ENCODE measurements around the gene ENKUR.

Gene ENKUR, protein sequence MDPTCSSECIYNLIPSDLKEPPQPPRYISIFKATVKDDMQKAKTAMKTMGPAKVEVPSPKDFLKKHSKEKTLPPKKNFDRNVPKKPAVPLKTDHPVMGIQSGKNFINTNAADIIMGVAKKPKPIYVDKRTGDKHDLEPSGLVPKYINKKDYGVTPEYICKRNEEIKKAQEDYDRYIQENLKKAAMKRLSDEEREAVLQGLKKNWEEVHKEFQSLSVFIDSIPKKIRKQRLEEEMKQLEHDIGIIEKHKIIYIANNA
- total RNA-seq: 0.06 to 0.17 reads per million in 2 experiments

DNA sequence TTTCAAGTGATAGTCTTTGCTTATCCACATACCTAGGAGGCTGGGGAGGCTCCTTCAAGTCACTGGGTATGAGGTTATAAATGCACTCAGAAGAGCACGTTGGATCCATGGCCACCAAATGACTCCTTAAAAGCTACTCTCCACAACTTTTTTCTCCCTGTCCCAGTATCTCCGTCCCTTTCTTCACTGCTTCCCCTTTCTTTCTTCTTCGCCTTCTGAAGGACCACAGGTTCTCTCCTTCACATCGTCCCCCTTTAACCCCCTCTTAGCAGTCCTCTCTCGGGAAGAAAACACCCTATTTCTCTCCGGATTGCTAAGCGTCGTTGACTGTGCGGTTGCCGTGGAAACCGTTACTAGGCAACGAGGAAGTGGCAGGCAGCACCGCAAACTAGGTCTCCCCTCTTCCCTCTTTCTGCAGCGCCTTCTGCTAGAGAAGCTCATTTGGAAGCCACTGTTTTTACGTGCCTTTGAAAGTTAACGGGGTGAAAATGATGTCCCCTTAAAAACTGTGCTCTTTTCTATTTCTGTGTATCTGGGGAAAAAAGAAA, at the start of gene ENKUR:
Gene ENKUR (minus strand): TSS at position 331 of the 548 bp plus-strand sequence. CDS start 222 bp downstream, at position 109.
- peak; percentile 93 for DNase-seq (ENCODE audit: low read depth)

DNA sequence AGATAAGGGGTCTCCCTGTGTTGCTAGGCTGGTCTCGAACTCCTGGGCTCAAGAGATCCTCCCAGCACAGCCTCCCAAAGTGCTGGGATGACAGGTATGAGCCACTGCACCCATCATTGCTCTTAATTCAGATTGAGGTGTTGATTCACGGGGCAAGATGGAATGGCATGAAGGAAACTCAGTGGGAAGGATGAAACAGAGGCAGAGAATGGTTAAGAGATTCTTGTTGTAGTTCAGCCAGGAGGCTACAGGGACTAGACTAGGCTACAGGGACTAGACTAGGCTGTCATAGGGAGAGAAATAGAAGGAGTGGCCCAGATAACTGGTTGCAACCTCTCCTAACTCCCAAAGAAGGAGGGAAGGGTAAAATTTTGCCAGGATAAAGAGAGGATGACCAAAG, 48.4 kb upstream of the ENKUR start:
- no peak for DNase-seq (ENCODE audit: low read depth)

DNA sequence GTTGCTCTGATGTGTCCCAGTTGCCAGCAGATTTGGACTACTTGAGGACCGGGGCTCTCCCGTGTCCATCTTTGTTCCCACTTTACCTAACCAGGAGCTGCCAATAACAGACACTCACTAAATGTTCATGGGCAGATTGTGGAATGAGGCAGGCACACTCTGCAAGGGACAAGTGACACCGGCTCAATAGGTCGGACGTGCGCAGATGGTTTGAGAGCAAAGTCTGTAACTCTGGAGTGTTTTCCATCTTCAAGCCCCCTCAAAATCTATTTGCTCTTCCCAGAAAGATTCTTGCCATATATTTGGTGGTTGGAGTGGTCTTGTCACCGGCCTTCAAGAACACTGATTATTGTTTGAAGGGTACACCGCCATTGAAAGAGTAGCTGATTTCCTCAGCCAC, 47.7 kb upstream of the ENKUR start:
- no peak for DNase-seq (ENCODE audit: low read depth)

DNA sequence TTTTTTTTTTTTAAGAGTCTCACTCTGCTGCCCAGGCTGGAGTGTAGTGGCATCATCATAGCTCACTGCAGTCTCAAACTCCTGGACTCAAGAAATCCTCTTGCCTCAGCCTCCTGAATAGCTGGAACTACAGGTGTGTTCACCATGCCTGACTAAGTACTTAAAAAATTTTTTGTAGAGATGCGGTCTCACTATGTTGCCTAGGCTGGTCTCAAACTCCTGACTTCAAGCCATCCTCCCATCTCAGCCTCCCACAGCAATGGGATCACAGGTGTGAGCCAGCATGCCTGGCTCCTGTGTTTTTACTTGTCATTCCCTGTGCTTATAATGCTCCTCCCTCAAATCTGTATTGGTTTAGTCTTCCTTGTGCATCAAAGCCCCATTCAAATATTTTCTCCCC, 47.2 kb upstream of the ENKUR start:
- DNase-seq (ENCODE audit: low read depth): no peak

DNA sequence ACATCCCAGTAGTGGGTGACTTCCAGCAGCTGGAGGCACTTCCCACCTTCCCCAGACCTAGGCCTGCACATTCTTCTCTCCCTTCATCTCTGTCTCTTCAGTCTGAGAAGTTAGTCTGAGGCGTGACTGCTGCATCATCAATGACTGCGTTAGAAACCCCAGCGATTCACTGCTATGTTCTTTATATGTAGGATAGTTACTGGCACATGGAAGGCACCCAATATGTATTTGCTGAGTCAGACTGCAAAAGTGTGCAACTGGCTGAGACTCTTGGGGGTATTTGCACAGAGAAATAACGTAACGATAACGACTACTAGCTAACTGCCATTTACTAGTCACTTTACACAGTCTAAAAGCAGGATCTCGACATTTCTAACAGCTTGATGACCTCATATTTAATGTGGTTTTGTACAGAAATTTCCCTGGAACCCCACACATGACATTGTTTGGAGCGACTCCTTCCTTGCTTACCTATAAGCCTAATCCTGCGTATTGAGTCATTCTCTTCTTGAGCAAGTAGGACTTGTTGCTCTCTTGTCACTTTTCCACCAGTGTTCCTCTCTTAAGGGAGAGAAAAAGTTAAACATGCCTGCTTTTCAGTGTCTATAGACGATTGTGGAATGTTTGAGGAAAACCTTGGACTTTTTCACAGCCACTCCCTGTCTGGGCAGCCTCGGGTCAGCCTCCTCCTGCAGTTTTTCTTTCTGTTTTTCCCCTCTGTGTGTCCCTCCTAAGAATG, 45.9 kb upstream of the ENKUR start:
- no peak for DNase-seq (ENCODE audit: low read depth)

DNA sequence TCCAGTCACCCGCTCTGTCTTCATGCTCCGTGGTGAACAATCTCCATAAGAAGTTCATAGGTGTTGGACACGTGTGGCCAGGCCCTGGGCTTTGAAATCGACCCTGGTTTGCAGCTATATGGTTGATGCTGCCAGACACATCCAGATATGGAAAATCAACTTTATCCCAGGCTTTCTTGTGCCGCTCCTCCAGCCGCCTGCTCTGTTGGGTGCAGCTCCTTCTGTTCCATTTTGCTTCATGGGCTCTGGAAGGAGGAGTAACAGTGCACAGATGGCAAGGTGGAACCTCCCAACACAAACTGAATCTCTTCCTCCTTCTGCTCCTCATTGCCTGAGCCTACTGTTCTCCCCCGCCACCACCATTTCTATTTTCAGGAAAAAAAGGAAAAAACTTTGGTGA, 45.2 kb upstream of the ENKUR start:
- no peak for DNase-seq (ENCODE audit: low read depth)

DNA sequence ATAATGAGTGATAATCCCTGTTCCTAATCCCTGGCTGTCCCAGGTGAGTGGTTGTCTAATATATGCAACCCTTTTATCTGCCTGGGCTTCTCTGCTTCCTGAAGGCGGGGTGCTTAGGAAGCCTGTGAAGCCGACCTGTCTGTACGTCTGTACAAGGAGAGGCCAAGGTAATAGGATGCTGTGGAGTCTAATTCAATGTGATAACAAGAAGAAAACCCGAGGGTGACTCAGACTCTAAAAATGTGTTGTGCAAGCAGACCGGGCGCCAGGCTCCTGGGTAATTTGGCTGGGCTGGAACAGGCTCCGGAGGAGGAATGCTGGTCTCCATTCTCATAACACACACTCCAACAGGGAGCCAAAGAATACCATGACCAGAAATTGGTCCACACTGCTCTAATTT, 44.0 kb upstream of the ENKUR start:
- DNase-seq (ENCODE audit: low read depth): no peak

DNA sequence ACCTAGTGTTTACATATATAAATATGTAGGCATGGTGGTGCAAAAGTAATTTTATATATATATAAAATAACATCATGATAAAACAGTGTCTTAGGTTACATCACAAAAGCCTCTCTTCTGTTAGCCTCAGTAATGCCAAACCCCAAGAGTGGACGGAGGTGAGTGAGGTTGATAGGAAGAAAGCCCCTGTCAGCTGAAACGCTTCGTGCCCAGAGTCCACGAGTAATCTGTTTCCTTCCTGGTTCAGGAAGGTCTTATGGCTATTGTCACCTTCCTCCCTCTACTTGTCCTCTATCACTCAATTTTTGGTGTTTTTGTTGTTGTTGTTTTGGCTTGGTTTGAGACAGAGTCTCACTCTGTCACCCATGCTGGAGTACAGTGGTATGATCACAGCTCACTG, 41.9 kb upstream of the ENKUR start:
- DNase-seq (ENCODE audit: low read depth): no peak

DNA sequence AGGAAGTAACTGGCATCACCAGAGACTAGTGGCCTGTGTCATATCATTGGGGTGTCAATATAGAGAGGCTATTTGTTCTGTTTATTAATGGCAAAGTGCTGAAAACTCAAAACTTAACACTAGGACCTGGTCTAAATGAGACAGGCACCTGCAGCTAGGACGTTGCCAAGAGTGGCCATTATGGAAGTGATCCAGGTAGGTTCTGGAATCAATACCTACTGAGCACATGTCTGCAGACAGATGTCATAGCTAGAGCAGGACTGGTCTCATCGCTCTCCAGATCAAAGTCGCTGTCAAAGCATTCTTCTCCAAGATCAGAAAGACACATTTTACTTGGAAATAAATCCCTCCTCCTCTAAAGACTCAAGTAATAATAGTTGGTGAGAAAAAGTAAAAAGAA, 40.8 kb upstream of the ENKUR start:
- no peak for DNase-seq (ENCODE audit: low read depth)

DNA sequence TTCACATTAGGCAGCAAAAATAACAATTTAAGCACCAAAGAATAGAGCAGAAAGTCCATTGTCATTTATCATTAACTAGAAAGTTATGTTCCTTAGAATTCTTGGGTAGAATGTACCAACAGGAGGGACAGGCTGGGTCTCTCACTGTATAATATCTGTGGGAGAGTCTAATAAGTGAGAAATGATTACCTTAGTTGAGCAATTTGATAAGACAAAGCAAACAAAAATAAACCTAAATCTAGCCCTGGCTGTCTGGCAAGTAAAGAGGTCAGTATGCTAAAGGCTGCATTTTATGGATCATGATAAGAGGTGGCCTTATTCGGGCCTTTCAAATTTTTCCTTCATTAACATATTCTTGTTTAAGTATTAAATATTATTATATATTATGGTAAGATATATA, 36.1 kb upstream of the ENKUR start:
- no peak for DNase-seq (ENCODE audit: low read depth)

DNA sequence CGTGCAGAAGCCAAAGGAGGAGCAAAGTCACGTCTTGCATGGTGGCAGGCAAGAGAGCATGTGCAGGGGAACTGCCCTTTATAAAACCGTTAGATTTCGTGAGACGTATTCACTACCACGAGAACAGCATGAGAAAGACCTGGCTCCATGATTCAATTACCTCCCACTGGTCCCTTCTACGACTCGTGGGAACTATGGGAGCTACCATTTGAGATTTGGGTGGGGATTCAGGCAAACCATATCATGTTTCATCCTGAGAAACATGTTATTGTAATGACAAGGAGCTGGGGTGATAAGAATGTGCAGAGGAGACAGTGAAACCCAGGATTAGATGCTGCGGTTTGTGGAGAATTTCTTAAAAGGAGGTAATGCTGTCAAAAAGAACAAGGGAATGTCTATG, 34.4 kb upstream of the ENKUR start:
- no peak for DNase-seq (ENCODE audit: low read depth)

DNA sequence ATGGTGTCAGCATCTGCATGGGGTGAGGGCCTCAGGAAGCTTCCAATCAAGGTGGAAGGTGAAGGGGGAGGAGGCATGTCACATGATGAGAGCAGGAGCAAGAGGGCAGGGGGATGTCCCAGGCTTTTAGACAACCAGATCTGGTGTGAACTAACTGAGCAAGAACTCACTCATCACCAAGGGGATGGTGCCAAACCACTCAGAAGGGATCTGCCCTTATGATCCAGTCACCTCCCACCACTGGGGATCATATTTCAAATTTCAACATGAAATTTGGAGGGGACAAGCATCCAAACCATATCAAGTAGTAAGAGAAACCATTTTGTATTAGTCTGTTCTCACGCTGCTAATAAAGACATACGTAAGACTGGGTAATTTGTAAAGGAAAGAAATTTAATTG, 34.0 kb upstream of the ENKUR start:
- no peak for DNase-seq (ENCODE audit: low read depth)

DNA sequence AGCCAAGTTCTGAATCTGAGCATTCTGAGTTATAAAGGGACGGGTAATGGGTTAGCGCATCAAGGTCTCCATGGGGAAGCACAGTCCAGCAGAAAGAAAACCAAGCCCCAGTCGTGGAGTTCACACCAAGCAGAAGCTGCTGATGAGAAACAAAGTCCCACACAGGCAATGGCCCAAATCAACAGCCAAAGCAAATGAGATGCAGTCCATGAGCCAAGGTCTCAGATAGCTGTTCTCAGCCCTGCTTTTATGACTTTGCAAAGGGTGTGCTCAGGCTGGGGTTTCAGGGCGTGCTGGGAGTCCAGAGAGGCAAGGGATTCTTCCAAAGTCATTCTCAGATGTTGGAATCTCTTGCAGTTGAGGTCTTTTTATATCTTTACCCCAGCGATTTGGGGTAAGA, 32.5 kb upstream of the ENKUR start:
- no peak for DNase-seq (ENCODE audit: low read depth)

DNA sequence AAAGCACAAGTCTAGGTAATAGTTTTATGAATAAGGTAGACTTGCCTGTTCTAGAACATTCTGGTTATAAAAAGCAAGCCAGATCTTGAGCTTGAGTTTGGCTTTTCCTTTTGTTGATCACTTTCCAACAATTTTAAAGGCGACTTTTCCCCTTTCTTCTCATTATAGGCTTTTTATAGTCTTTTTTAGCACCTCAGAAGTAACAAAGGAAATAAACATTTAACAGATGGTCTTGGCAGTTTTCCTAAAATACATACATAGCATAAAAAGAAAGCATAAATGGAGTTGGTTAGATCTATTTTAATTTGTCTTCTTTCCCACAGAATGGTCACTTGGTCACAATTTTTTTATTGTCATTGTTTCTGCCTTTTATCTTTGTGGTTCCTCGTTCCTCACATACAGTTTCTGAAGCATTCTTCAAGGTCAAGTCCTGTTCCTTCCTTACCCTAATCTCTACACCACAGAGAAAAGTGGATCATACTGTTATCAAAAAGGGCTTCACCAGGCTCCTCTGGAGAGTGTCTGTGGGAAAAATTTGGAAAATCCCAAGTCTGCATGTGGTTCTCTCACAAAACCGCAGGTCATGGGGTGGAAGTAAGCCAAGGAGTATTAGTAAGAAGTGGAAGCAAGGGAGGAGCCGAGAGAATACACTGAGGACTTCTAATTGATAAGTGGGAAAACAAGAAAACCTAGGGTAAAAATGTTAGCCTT, 31.8 kb upstream of the ENKUR start:
- no peak for DNase-seq (ENCODE audit: low read depth)

DNA sequence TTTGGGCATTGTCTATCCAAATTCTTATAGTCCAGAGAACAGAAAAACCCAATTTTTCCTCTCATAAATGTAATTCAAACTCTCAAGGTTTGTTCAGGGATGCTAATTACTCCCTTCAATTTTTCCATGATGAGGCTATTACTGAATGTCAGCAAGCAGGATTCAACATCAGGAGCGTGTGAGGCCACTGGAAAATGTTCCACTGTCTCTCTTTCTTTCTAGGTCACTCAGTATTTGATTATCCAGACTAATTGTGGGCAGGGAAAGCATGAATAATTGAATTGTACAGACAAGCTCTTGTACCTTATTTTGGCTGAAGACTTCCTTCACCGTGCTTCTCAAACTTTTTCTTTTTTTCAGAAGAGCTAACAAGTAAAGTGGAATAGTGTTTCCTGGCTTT, 31.1 kb upstream of the ENKUR start:
- DNase-seq (ENCODE audit: low read depth): no peak

DNA sequence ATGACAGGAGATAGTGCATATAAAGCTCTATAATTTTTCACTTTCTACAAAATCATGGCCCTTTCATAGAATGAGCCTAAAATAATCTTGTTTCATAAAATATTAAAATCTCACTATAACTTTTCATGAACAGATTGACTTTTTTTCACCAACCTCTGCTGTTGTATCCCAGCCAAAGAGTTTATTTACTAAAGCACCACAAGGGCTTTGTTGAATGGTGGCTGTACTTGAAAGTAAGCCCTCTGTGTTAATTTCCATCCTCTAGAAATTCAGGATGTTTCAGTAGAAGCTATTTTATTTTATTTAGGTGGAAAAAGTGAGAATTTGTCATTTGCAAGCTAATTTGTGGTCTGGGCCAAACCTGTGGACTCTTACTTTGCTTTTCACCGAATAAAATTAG, 30.7 kb upstream of the ENKUR start:
- DNase-seq (ENCODE audit: low read depth): no peak

DNA sequence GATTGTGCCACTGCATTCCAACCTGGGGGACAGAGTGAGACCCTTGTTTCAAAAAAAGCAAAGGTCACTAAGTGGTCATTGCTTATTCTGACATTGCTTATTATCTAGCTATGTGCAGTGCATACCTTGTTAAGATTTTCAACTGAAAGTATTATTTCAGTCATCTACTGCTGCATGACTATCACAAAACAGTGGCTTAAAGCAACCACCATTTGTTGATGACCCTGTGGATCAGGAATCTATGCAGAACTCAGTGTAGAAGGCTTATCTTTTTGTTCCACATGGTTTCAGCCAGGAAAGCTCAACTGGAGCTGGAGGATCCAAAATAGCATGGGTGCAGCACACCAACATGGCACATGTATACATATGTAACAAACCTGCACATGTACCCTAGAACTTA, 23.6 kb upstream of the ENKUR start:
- no peak for DNase-seq (ENCODE audit: low read depth)

DNA sequence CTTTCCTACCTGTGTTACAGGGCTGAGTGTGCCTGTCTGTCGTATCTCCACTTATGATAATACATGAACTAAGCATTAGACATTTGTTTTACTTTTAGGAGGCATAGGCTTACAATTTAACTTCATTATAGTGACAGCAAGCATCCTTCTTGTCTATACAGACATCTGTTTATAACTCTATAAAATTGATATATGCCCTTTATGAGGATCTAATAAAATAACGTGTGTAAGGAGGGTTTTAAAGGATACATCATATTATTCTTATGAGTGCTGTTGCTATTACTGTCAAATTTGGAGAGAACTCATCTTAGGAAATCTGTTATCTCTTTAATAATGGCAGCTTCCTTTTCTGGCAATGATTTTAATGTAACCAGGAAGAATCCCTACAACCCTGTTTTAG, 22.4 kb upstream of the ENKUR start:
- no peak for DNase-seq (ENCODE audit: low read depth)

DNA sequence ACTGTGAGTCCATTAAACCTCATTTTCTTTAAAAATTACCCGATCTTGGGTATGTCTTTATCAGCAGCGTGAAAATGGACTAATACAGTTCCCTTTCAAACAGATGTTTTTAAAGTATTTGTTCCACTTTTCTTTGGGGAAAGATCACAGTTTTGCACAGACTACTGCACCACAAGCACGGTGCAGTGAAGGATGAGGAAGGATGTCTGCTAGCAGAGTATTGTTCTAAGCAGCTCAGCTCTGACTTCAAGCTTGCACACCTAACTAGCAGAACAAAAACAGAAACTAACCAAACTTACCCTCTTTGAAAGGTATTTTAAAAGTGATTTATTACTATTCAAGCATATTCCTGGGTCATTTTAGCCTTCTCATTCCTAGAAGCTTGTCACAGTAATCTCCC, 20.4 kb upstream of the ENKUR start:
- no peak for DNase-seq (ENCODE audit: low read depth)

DNA sequence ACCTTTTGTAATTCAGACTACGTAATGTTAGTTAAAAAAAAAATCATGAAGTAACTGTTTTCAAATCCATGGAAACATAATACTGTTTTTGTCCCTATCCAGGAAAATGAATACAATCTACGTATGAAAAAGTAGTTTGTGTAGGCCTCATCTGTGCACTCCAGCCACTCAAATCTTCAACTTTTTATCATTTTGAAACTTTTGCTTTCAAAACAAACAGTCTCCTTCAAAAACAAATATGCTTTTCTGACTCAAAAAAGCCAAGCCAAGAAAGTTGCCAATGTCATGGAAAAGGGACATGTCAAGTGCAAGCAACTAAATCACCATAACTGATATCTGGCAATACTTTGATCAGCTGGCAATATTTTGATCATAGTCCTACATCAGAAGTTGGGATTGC, 13.6 kb upstream of the ENKUR start:
- no peak for DNase-seq (ENCODE audit: low read depth)

DNA sequence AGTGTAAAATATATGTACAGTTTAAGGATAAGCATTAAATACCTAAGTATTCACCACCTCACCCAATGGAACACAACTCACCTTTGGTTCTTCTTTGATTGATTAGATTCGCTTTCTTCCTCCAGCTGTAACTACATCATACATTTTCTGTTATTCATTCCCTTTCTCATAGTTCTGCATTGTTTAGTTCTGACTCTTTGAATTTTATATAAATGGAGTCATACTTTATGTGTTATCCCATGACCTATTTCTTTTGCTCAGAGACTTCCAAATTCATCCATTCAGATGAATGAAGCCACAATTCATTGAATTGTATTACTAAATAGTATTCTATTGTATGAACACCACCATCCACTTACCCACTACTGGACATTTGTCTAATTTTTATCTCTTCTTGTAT, 12.8 kb upstream of the ENKUR start:
- no peak for DNase-seq (ENCODE audit: low read depth)

DNA sequence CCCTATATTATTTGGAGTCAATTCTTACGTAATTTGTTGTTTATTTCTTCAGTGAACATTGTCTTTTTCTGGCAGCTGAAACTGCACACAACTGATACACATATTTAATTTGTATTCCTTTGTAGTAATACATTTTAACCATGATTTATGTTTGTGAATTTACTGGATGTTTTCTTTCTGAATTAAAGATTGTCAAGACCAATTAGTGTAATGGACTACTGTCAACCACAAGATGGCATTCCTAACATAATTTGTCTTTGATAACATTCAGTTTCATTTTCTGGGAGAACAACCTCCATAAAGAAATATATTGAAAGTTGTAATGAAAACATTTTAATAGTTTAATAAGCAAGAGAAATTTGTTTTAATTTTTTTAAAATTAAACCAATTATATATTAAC, 10.5 kb upstream of the ENKUR start:
- no peak for DNase-seq (ENCODE audit: low read depth)

DNA sequence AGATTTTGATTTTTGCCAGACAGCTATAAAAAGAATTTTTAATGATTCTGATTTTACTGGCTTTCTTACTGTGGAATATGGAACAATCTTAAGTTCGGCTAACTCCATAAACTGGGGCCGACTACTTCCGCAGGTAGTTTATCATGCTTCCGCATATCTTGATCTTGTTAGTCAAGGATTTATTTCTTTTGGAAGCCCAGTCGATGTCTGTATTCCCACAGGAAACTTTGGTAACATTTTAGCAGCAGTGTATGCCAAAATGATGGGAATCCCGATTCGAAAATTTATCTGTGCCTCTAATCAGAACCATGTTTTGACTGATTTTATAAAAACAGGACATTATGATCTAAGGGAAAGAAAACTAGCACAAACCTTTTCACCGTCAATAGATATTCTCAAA, 8.6 kb upstream of the ENKUR start:
- no peak for DNase-seq (ENCODE audit: low read depth)
